ENCODE measurements around the gene AKT3.

- TF ChIP-seq CTCF (IDR thresholded peaks at IDR 0.05) (no peak), POLR2A (IDR thresholded peaks at IDR 0.05) (no peak)
Measured at GRCh38 chr1:243510928-243511327, 339.1 kb downstream of the AKT3 start.
